Uterus (tissue), 4 donors: ENCODE measurements around the gene SLC22A6. TPM values are rescaled to one million over a fixed set of nuclear protein-coding genes. Genes with fewer than 3 reads are reported as not detected.

ENCODE experiments used
- DNase-seq, 2 donors: peaks; one replicate each; pipeline ENCODE4 v3.0.0-alpha.2; 2019 to 2020
- H3K27ac ChIP-seq, 2 donors: fragments of 200-600 bp; sonication (generic); 1 replicate in 1 of 2; 2 replicates in 1 of 2; pipeline ENCODE4 v1.5.1; 2016 to 2018
- H3K27me3 ChIP-seq, 2 donors: fragments of 200-600 bp; sonication (generic); one replicate each; pipeline ENCODE4 v1.5.1; 2018 to 2019; ENCODE audit warnings: control low read depth in 1 of 2
- H3K36me3 ChIP-seq, 2 donors: fragments of 200-600 bp; sonication (generic); one replicate each; pipeline ENCODE4 v1.5.1; 2019; ENCODE audit warnings: control low read depth in 1 of 2
- H3K4me1 ChIP-seq, 2 donors: fragments of 200-600 bp; sonication (generic); one replicate each; pipeline ENCODE4 v1.5.1; 2018 to 2019; ENCODE audit warnings: control low read depth in 1 of 2
- H3K4me3 ChIP-seq, 2 donors: fragments of 200-600 bp; sonication (generic); 1 replicate in 1 of 2; 2 replicates in 1 of 2; pipeline ENCODE4 v1.5.1; 2018 to 2019; ENCODE audit warnings: mild to moderate bottlenecking in 1 of 2
- H3K9me3 ChIP-seq, 2 donors: fragments of 200-600 bp; sonication (generic); one replicate each; pipeline ENCODE4 v1.5.1; 2019; ENCODE audit warnings: control low read depth in 1 of 2
- POLR2A ChIP-seq, 2 donors: fragments of 450-650 bp; IDR thresholded peaks; one replicate each; pipeline ENCODE4 v1.6.1; 2016; ENCODE audit warnings: antibody characterized with exemption in 2 of 2, mild to moderate bottlenecking in 1 of 2, moderate library complexity in 1 of 2
- intact Hi-C: fragments of 100-400 bp; cut with DNase I; formaldehyde crosslinking; loops from one replicate; pipeline ENCODE4 v1.15.1; 2023; ENCODE audit warnings: low total_unique reads
- total RNA-seq, 4 donors: library from RNA; depleted of rRNA in 3 of 4; stranded (reverse); fragments of >200 nt in 3 of 4; gene quantifications; one replicate each; pipeline versions ENCODE4 v1.1.0 to v1.2.4, GENCODE V29; 2014 to 2023
- TF ChIP-seq, protein P1 (sequence below), 4 experiments: fragments of 200-600 bp in 2 of 4; fragments of 450-650 bp in 2 of 4; sonication (generic) in 2 of 4; IDR thresholded peaks; one replicate each; pipeline ENCODE4 v1.5.1; 2016 to 2019; ENCODE audit warnings: antibody characterized with exemption in 4 of 4, mild to moderate bottlenecking in 2 of 4, moderate library complexity in 1 of 4
- donor health status: DM: yes; HTN: yes; CAD: no.

SLC22A6 gene
- total RNA-seq, 4 donors from 2014 or later, result not detected

DNA sequence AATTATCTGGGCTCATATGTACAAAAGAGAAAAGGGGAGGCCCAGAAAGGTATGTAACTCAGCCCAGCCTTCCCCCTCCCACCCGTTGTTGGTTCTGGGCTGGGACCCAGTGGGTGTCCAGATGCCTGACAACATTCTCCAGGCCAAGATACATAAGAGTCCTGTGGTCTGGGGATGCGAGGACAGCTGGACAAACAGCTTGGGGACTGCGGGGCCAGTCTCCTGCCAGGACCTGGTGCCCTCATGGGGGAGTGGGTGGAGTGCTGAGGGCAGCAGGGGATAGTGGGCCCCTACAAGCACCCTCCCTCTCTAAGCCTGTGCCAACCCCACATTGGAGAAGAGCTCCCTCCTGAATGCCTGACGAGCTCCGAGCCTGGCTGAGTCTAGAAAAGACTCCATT lies 3.5 kb upstream of the SLC22A6 start:
- no peak for TF ChIP-seq POLR2A (IDR thresholded peaks at IDR 0.05)
- TF ChIP-seq, protein P1, sequence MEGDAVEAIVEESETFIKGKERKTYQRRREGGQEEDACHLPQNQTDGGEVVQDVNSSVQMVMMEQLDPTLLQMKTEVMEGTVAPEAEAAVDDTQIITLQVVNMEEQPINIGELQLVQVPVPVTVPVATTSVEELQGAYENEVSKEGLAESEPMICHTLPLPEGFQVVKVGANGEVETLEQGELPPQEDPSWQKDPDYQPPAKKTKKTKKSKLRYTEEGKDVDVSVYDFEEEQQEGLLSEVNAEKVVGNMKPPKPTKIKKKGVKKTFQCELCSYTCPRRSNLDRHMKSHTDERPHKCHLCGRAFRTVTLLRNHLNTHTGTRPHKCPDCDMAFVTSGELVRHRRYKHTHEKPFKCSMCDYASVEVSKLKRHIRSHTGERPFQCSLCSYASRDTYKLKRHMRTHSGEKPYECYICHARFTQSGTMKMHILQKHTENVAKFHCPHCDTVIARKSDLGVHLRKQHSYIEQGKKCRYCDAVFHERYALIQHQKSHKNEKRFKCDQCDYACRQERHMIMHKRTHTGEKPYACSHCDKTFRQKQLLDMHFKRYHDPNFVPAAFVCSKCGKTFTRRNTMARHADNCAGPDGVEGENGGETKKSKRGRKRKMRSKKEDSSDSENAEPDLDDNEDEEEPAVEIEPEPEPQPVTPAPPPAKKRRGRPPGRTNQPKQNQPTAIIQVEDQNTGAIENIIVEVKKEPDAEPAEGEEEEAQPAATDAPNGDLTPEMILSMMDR (IDR thresholded peaks at IDR 0.05), result no peak
- no peaks in the 10 kb centered on the region for H3K27me3 ChIP-seq
- no peaks in the 10 kb centered on the region for H3K36me3 ChIP-seq
- H3K4me1 ChIP-seq, result no peaks in the 10 kb centered on the region
- no peak overlapping the region for H3K27ac ChIP-seq
- DNase-seq, result no peak
- H3K4me3 ChIP-seq, result no peak overlapping the region
- no peaks in the 10 kb centered on the region for H3K9me3 ChIP-seq
- intact Hi-C loops, result no loop called here

DNA sequence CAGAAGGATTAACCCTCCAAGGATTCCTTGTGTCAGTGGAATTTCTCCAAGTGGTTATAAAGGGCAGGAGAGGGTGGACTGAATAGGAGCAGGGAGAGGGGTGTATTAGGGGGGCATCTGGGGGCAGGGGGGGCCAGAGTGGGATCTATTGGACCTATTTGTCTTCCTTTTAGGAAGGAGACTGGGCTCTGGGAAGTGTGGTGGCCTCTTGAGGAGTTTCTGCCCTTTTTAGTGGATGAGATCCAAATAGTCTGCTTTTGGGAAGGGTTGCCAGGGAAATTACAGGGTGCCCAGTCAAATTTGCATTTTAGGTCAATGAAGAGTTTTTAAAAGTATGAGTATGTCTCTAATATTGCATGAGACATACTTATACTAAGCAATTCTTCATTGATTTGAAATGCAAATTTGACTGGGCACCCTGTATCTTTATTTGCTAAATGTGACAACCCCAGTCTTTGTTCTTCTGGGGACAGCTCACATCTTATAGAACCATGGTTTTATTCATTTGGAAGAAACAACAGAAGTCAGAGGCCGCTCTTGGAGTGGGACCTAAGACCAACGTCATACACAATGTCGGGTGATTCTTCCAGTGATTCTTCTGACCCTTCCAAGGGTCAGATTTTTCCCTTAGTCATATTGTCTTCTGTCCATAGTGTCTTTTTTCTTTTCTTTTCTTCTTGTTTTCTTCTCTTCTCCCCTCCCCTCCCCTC lies 429 bp upstream of the SLC22A6 start:
- Histone ChIP-seq H3K27me3 (no peaks in the 10 kb centered on the region), H3K9me3 (no peaks in the 10 kb centered on the region), H3K27ac (no peak overlapping the region), H3K4me3 (no peak overlapping the region), H3K36me3 (no peaks in the 10 kb centered on the region), H3K4me1 (no peaks in the 10 kb centered on the region)
- intact Hi-C loops, result no loop called here
- DNase-seq, result no peak
- TF ChIP-seq, protein P1 (IDR thresholded peaks at IDR 0.05), result no peak
- TF ChIP-seq POLR2A (IDR thresholded peaks at IDR 0.05), result no peak

DNA sequence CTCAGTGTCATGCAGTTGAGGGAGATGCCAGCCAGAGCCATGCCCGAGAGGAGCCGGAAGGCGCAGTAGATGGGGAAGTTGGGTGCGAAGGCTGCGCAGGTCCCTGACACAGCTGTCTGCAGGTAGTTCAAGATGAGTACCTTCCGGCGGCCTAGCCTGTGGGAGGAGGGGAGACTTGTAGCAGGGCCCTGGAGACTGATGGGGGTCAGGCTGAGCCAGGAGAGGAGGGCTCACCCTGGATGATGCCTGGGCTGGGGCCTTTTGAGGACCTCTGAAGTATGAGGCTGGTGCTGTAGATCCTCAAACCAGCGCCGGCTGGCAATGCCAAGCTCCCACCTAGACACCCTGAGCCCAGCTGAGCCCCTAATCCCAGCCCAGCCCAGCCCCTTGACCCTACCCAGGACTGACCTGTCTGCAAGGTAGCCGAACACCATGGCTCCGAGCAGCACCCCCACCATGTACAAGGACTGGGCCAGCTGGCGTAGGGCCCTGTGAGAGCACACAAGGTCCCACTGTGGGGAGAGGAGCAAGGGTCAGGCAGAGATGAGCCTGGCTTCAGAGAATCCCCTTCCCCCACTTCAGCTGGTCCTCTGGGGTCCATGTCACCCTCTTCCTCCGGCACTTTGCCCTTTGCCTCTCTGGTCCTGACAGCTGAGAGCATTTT lies 1.1 kb downstream of the SLC22A6 start:
- no peak overlapping the region for H3K27ac ChIP-seq
- no peaks in the 10 kb centered on the region for H3K36me3 ChIP-seq
- no peak for TF ChIP-seq POLR2A (IDR thresholded peaks at IDR 0.05)
- TF ChIP-seq, protein P1 (IDR thresholded peaks at IDR 0.05), result no peak
- H3K9me3 ChIP-seq, result no peaks in the 10 kb centered on the region
- H3K27me3 ChIP-seq, result no peaks in the 10 kb centered on the region
- H3K4me1 ChIP-seq, result no peaks in the 10 kb centered on the region
- intact Hi-C loops, result no loop called here
- no peak for DNase-seq
- no peak overlapping the region for H3K4me3 ChIP-seq

DNA sequence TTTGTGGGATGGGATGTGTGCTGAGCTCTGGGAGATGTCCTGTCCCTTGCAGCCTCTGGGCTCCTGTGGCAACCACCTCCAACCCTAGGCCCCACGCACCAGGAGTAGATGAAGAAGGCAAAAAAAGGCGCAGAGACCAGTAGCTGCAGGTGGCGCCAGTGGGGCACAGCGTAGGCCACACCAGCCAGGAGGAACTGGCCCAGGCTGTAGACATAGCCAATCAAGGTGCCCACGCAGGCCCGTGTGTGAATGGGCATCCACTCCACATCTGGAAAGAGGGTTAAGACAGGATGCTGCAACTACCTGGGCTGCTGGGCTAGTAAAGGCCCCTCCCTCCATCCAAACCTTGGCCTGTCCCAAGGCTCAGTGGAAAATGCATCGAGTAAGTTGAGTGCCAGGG lies 3.0 kb downstream of the SLC22A6 start:
- H3K27me3 ChIP-seq, result no peaks in the 10 kb centered on the region
- H3K9me3 ChIP-seq, result no peaks in the 10 kb centered on the region
- TF ChIP-seq, protein P1 (IDR thresholded peaks at IDR 0.05), result no peak
- no peak for TF ChIP-seq POLR2A (IDR thresholded peaks at IDR 0.05)
- intact Hi-C loops, result no loop called here
- no peak overlapping the region for H3K27ac ChIP-seq
- H3K4me3 ChIP-seq, result no peak overlapping the region
- no peak for DNase-seq
- no peaks in the 10 kb centered on the region for H3K36me3 ChIP-seq
- no peaks in the 10 kb centered on the region for H3K4me1 ChIP-seq

DNA sequence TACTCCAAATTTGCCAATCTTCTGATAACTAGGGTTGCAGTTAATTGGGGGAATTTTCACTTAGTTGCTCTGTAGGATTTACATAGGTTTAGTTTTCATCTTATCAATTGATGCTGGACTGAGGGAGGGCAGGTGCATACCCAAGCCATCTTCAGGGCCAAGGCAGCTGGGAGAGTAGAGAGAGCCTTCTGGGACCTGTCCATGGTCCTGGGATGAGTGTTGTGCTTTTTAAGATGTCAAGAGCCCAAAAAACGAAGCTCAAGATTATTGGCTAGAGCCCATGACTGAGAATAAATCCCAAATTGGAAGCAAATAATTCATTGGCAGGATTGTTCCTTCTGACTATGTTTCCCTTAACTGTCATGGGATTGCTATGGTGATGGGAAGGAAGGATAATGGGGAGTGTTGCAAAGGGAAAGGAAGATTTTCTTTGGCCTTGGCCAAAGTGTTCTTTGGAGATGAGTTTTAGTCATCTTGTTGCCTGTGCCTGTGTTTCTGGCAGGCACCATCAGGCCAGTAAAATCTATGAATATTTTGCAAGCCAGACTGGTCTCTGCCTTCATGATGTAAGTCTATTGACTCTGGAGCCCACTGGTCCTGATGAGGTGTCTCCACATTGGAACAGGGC lies 4.5 kb downstream of the SLC22A6 start:
- intact Hi-C loops, result no loop called here

More for the DNA sequence above, 4.5 kb downstream of the SLC22A6 start:
- no peaks in the 10 kb centered on the region for H3K36me3 ChIP-seq
- no peaks in the 10 kb centered on the region for H3K4me1 ChIP-seq
- H3K9me3 ChIP-seq, result no peaks in the 10 kb centered on the region
- H3K4me3 ChIP-seq, result no peak overlapping the region
- no peaks in the 10 kb centered on the region for H3K27me3 ChIP-seq
- no peak overlapping the region for H3K27ac ChIP-seq
- no peak for DNase-seq
- no peak for TF ChIP-seq POLR2A (IDR thresholded peaks at IDR 0.05)
